PC-9 (cell line): ENCODE data around the gene PHC2. TPM values are rescaled to one million over a fixed set of nuclear protein-coding genes. Genes with fewer than 3 reads are reported as not detected.

ENCODE experiments used
- BruUV-seq: library from RNA; stranded (reverse); fragments of 400-500 nt; replicated peaks from 2 replicates; lab custom pipeline; 2021; lab: Mats Ljungman, UMichigan
- CTCF ChIA-PET: fragments of 300-600 bp; sonication (Branson Sonifier 250); formaldehyde crosslinking; loops from one replicate; lab custom pipeline; 2022; ENCODE audit warnings: antibody characterized with exemption; lab: Charles Lee
- POLR2A ChIA-PET: fragments of 300-600 bp; sonication (Branson Sonifier 250); formaldehyde crosslinking; loops from one replicate; lab custom pipeline; 2022; ENCODE audit warnings: antibody characterized with exemption; ENCODE audit not compliant: unreplicated experiment; lab: Charles Lee
- DNase-seq, 2 experiments: peaks; one replicate each; pipeline versions ENCODE4 v3.0.0 to v3.0.0-alpha.2; 2015 to 2022; ENCODE audit warnings: mixed read lengths in 1 of 2
- H2AFZ ChIP-seq: fragments of 200-600 bp; sonication (generic); 2 replicates; pipeline ENCODE4 v1.8.1; 2017; ENCODE audit warnings: antibody characterized with exemption
- H3F3A ChIP-seq: fragments of 200-600 bp; sonication (generic); 2 replicates; pipeline ENCODE4 v1.8.1; 2017; ENCODE audit warnings: antibody characterized with exemption, mild to moderate bottlenecking, low read depth; ENCODE audit not compliant: insufficient read depth
- H3K27ac ChIP-seq: fragments of 200-600 bp; sonication (generic); 2 replicates; pipeline ENCODE4 v1.6.1; 2016; ENCODE audit warnings: mixed run types
- H3K27me3 ChIP-seq: fragments of 200-600 bp; sonication (generic); 2 replicates; pipeline ENCODE4 v1.6.1; 2016; ENCODE audit warnings: low read depth, mixed run types; ENCODE audit not compliant: insufficient read depth
- H3K36me3 ChIP-seq: fragments of 200-600 bp; sonication (generic); 2 replicates; pipeline ENCODE4 v1.6.1; 2016; ENCODE audit warnings: low read depth, mixed run types
- H3K4me1 ChIP-seq: fragments of 200-600 bp; sonication (generic); replicated peaks from 2 replicates; pipeline ENCODE4 v1.6.1; 2016; ENCODE audit warnings: mixed run types; ENCODE audit not compliant: insufficient read depth
- H3K4me2 ChIP-seq: fragments of 200-600 bp; sonication (generic); 2 replicates; pipeline ENCODE4 v1.6.1; 2017; ENCODE audit warnings: mixed run types
- H3K4me3 ChIP-seq: fragments of 200-600 bp; sonication (generic); 2 replicates; pipeline ENCODE4 v1.6.1; 2016; ENCODE audit warnings: mixed run types
- H3K79me2 ChIP-seq: fragments of 200-600 bp; sonication (generic); 2 replicates; pipeline ENCODE4 v1.6.1; 2017; ENCODE audit warnings: low read depth, mixed run types
- H3K9me2 ChIP-seq: fragments of 200-600 bp; sonication (generic); 2 replicates; pipeline ENCODE4 v1.8.1; 2017; ENCODE audit warnings: mild to moderate bottlenecking; ENCODE audit not compliant: insufficient read depth
- H3K9me3 ChIP-seq: fragments of 200-600 bp; sonication (generic); 2 replicates; pipeline ENCODE4 v1.8.1; 2016; ENCODE audit warnings: low read depth; ENCODE audit not compliant: insufficient read depth
- H4K20me1 ChIP-seq: fragments of 200-600 bp; sonication (generic); 2 replicates; pipeline ENCODE4 v1.8.1; 2017; ENCODE audit not compliant: insufficient read depth
- CTCF ChIP-seq: fragments of 200-600 bp; sonication (generic); conservative IDR thresholded peaks from 2 replicates; pipeline ENCODE4 v1.6.1; 2017; ENCODE audit warnings: mixed run types, antibody characterized with exemption, mild to moderate bottlenecking, moderate library complexity
- EZH2 ChIP-seq: fragments of 200-600 bp; sonication (generic); IDR thresholded peaks from 2 replicates; pipeline ENCODE4 v1.8.0; 2017; ENCODE audit warnings: antibody characterized with exemption, low read depth
- intact Hi-C: fragments of 100-400 bp; cut with micrococcal nuclease; formaldehyde crosslinking; loops from one replicate; pipeline ENCODE4 v1.10.0; 2022; ENCODE audit not compliant: unreplicated experiment
- total RNA-seq: library from RNA; stranded (reverse); gene quantifications from 2 replicates; pipeline ENCODE4 v1.2.3, GENCODE V29; 2021

Gene PHC2
- total RNA-seq, 1 experiment from 2014 or later, result 48.1 TPM

GRCh38 chr1:33276573-33277298 is 154.2 kb downstream of the PHC2 start:
- Histone ChIP-seq H3F3A (peaks cover 3% of the 10 kb centered on the region; the same call in 1 of the 2 replicates), H2AFZ (no peak overlapping the region), H3K9me2 (no peaks in the 10 kb centered on the region), H3K36me3 (no peaks in the 10 kb centered on the region), H3K9me3 (no peaks in the 10 kb centered on the region), H3K79me2 (no peaks in the 10 kb centered on the region), H3K27ac (no peak overlapping the region), H3K4me2 (no peak overlapping the region), H4K20me1 (no peaks in the 10 kb centered on the region), H3K4me3 (no peak overlapping the region), H3K27me3 (no peaks in the 10 kb centered on the region), H3K4me1 (no peaks in the 10 kb centered on the region)
- TF ChIP-seq CTCF (no peak), EZH2 (no peak)
- ChIA-PET POLR2A (no interaction called here), CTCF (no interaction called here)
- DNase-seq, result no peak
- intact Hi-C loops, result no loop called here
- no TSS peak for BruUV-seq

- ChIA-PET POLR2A (no interaction called here), CTCF (no interaction called here)
- no peak for DNase-seq
- Histone ChIP-seq H3K9me3 (no peaks in the 10 kb centered on the region), H3K79me2 (no peaks in the 10 kb centered on the region), H2AFZ (no peak overlapping the region), H3K4me2 (no peak overlapping the region), H3K36me3 (no peaks in the 10 kb centered on the region), H3K4me3 (no peak overlapping the region), H3F3A (peaks cover 3% of the 10 kb centered on the region; the same call in 1 of the 2 replicates), H3K9me2 (no peaks in the 10 kb centered on the region), H3K27ac (no peak overlapping the region), H4K20me1 (no peaks in the 10 kb centered on the region), H3K4me1 (no peaks in the 10 kb centered on the region), H3K27me3 (no peaks in the 10 kb centered on the region)
- BruUV-seq, result no TSS peak
- TF ChIP-seq EZH2, result no peak
- TF ChIP-seq CTCF, result no peak
- intact Hi-C loops, result no loop called here
These were observed 155.0 kb downstream of the PHC2 start for GRCh38 chr1:33275706-33276572.

- Histone ChIP-seq H3K4me2 (no peak overlapping the region), H3K79me2 (no peaks in the 10 kb centered on the region), H4K20me1 (no peaks in the 10 kb centered on the region), H3K27ac (no peak overlapping the region), H3K27me3 (no peaks in the 10 kb centered on the region), H3K9me3 (no peaks in the 10 kb centered on the region), H3F3A (0 out of 2 replicates have a peak, but pooled peaks cover 3% of the 10 kb centered on the region), H3K36me3 (no peaks in the 10 kb centered on the region), H2AFZ (no peak overlapping the region), H3K4me3 (no peak overlapping the region), H3K9me2 (no peaks in the 10 kb centered on the region), H3K4me1 (no peaks in the 10 kb centered on the region)
- TF ChIP-seq CTCF (no peak), EZH2 (no peak)
- BruUV-seq, result no TSS peak
- no peak for DNase-seq
- ChIA-PET POLR2A (no interaction called here), CTCF (interaction anchor here (0.5 kb wide), 1 partner anchor 314 kb away, joined by 6 read pairs; no protein-coding TSS in a partner anchor)
- intact Hi-C loops, result no loop called here
These were observed 155.7 kb downstream of the PHC2 start for GRCh38 chr1:33275195-33275594.
